HG02938 (cell line): Measurements from ENCODE around the gene ZNF296.

ENCODE experiments used
- ATAC-seq: cut with Tn5 transposase; IDR thresholded peaks from one replicate; pipeline ENCODE4 v1.9.1; 2021; ENCODE audit warnings: mild to moderate bottlenecking, moderate library complexity; ENCODE audit not compliant: unreplicated experiment

ZNF296 gene

GRCh38 chr19:45061965-45062364 lies 14.3 kb downstream of the ZNF296 start:
- ATAC-seq, result no peak

GRCh38 chr19:45059258-45059965 lies 16.9 kb downstream of the ZNF296 start:
- ATAC-seq, result no peak

GRCh38 chr19:45058622-45059159 lies 17.6 kb downstream of the ZNF296 start:
- no peak for ATAC-seq

- no peak for ATAC-seq
These were observed 18.8 kb downstream of the ZNF296 start for GRCh38 chr19:45057444-45057843.

- ATAC-seq, result no peak
These were observed 19.4 kb downstream of the ZNF296 start for GRCh38 chr19:45056831-45057230.

GRCh38 chr19:45051929-45052579 lies 24.2 kb downstream of the ZNF296 start:
- ATAC-seq, result no peak

- no peak for ATAC-seq
These were observed 26.2 kb downstream of the ZNF296 start for GRCh38 chr19:45050036-45050435.

GRCh38 chr19:45049073-45049736 lies 27.1 kb downstream of the ZNF296 start:
- no peak for ATAC-seq

GRCh38 chr19:45047188-45047797 lies 29.0 kb downstream of the ZNF296 start:
- ATAC-seq, result no peak

- no peak for ATAC-seq
These were observed 29.9 kb downstream of the ZNF296 start for GRCh38 chr19:45046355-45046754.

GRCh38 chr19:45045671-45046353 lies 30.5 kb downstream of the ZNF296 start:
- ATAC-seq, result no peak

GRCh38 chr19:45041125-45041524 lies 35.2 kb downstream of the ZNF296 start:
- no peak for ATAC-seq

GRCh38 chr19:45040059-45040771 lies 36.1 kb downstream of the ZNF296 start:
- no peak for ATAC-seq

GRCh38 chr19:45038931-45039893 lies 37.1 kb downstream of the ZNF296 start, which contains the start of gene CLASRP:
Gene CLASRP (plus strand): TSS chr19:45039045. CDS start chr19:45040213, 1,168 bp downstream.
- ATAC-seq, result peak; percentile 76

- no peak for ATAC-seq
These were observed 38.7 kb downstream of the ZNF296 start for GRCh38 chr19:45037393-45038169.

GRCh38 chr19:45035755-45036154 lies 40.5 kb downstream of the ZNF296 start:
- no peak for ATAC-seq

GRCh38 chr19:45032421-45032820 lies 43.9 kb downstream of the ZNF296 start:
- no peak for ATAC-seq

GRCh38 chr19:45030825-45031224 lies 45.5 kb downstream of the ZNF296 start:
- no peak for ATAC-seq
